Superior temporal gyrus (tissue), 1 donor: ENCODE measurements around the gene KHNYN.

ENCODE experiments used
- DNase-seq: peaks from one replicate; pipeline ENCODE4 v3.0.0-alpha.2; 2016; ENCODE audit errors: extremely low spot score

Gene KHNYN

GRCh38 chr14:24422694-24423601, 6.8 kb upstream of the KHNYN start:
- DNase-seq = no peak

GRCh38 chr14:24425704-24426103, 4.0 kb upstream of the KHNYN start:
- DNase-seq = no peak

GRCh38 chr14:24426150-24426911, 3.4 kb upstream of the KHNYN start:
- DNase-seq = no peak

GRCh38 chr14:24426912-24427536, 2.7 kb upstream of the KHNYN start:
- no peak for DNase-seq

- no peak for DNase-seq
Observed at GRCh38 chr14:24427537-24428508, 1.9 kb upstream of the KHNYN start.

- DNase-seq = no peak
Observed at GRCh38 chr14:24428628-24429394, 943 bp upstream of the KHNYN start.

GRCh38 chr14:24430143-24430681, 458 bp downstream of the KHNYN start:
- DNase-seq = peak; percentile 22

- DNase-seq = peak; percentile 7
Observed at GRCh38 chr14:24430682-24431568, 1.2 kb downstream of the KHNYN start.

GRCh38 chr14:24431569-24432258, 2.0 kb downstream of the KHNYN start:
- peak; percentile 77 for DNase-seq

GRCh38 chr14:24432259-24433131, 2.7 kb downstream of the KHNYN start:
- DNase-seq = no peak

GRCh38 chr14:24434036-24434435, 4.3 kb downstream of the KHNYN start:
- DNase-seq = no peak

GRCh38 chr14:24434676-24435075, 4.9 kb downstream of the KHNYN start:
- no peak for DNase-seq

- no peak for DNase-seq
Observed at GRCh38 chr14:24435192-24435810, 5.5 kb downstream of the KHNYN start.

- DNase-seq = no peak
Observed at GRCh38 chr14:24435998-24436354, 6.2 kb downstream of the KHNYN start.

GRCh38 chr14:24436355-24437019, 6.7 kb downstream of the KHNYN start:
- peak; percentile 90 for DNase-seq

- DNase-seq = no peak
Observed at GRCh38 chr14:24437020-24437735, 7.4 kb downstream of the KHNYN start.
